Epithelial cell of proximal tubule (primary cell): ENCODE measurements around the gene FGF1. TPM values are rescaled to one million over a fixed set of nuclear protein-coding genes. Genes with fewer than 3 reads are reported as not detected.

Experiments
- DNase-seq: peaks from one replicate; pipeline ENCODE4 v3.0.0-alpha.2; 2011; ENCODE audit warnings: low read depth
- H3K4me3 ChIP-seq: 2 replicates; pipeline ENCODE4 v1.5.1; 2011; ENCODE audit warnings: low read depth, mild to moderate bottlenecking, low read length
- CTCF ChIP-seq: conservative IDR thresholded peaks from 2 replicates; pipeline ENCODE4 v1.5.1; 2012; ENCODE audit warnings: low read depth, mild to moderate bottlenecking, low read length
- total RNA-seq: library from RNA; depleted of rRNA; stranded (reverse); fragments of >200 nt; gene quantifications from 2 replicates; pipeline ENCODE4 v1.2.3, GENCODE V29; 2015

Gene FGF1
- total RNA-seq, 1 donor from 2014 or later: 1.2 TPM

GRCh38 chr5:142618130-142618523 lies 67.8 kb downstream of the FGF1 start:
- no peak overlapping the region for H3K4me3 ChIP-seq
- no peak for TF ChIP-seq CTCF
- DNase-seq: no peak

GRCh38 chr5:142617416-142618129 lies 68.3 kb downstream of the FGF1 start:
- no peak for DNase-seq
- no peak for TF ChIP-seq CTCF
- H3K4me3 ChIP-seq: no peak overlapping the region

- TF ChIP-seq CTCF: no peak
- no peak for DNase-seq
- H3K4me3 ChIP-seq: no peak overlapping the region
Observed at GRCh38 chr5:142615948-142616347, 69.9 kb downstream of the FGF1 start.

- no peak for TF ChIP-seq CTCF
- no peak for DNase-seq
- no peak overlapping the region for H3K4me3 ChIP-seq
Observed at GRCh38 chr5:142614054-142614453, 71.8 kb downstream of the FGF1 start.

GRCh38 chr5:142613271-142613671 lies 72.6 kb downstream of the FGF1 start:
- no peak for TF ChIP-seq CTCF
- DNase-seq: no peak
- no peak overlapping the region for H3K4me3 ChIP-seq

GRCh38 chr5:142612494-142613270 lies 73.2 kb downstream of the FGF1 start:
- no peak for TF ChIP-seq CTCF
- DNase-seq: no peak
- no peak overlapping the region for H3K4me3 ChIP-seq
